ENCODE data around the gene ACTN1.

DNA sequence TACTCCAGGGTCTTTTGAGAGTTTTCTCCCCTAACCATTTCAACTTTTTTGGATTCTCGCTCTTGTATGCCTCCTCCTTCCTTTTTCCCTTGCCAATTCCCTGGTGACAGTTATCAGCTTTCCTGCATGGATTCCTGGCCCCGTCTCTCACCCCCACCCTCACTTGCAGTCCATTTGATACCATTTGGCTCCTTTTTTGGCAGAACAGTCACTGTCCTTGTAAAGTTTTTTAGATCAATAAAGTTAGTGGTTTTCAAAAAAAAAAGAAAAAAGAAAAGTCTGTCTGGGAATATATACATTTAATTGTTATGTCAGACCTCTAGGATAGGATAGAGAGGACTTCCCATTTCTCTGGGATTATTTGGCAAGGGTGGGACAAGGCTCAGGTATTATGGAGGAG lies 42.1 kb downstream of the ACTN1 start:
- TF ChIP-seq CTCF (IDR thresholded peaks at IDR 0.05) (no peak), EP300 (IDR thresholded peaks at IDR 0.05) (no peak)

Data from esophagus muscularis mucosa (tissue), 3 donors.